ENCODE measurements around the gene NUDT11.

Gene NUDT11

GRCh38 chrX:51456814-51457213 lies 39.6 kb downstream of the NUDT11 start:
- in situ Hi-C loops (cut with HindIII; ENCODE audit: low sequenced_read_pairs), result no loop called here
- H3K4me3 ChIP-seq (ENCODE audit: low read depth, low read length), result no peak overlapping the region
- no peak for TF ChIP-seq CTCF (IDR thresholded peaks at IDR 0.05; ENCODE audit: low read depth, low read length, missing control alignments)
- no peak for DNase-seq (ENCODE audit: low read depth)

- H3K4me3 ChIP-seq (ENCODE audit: low read depth, low read length), result no peak overlapping the region
- DNase-seq (ENCODE audit: low read depth), result no peak
- in situ Hi-C loops (cut with HindIII; ENCODE audit: low sequenced_read_pairs), result no loop called here
- no peak for TF ChIP-seq CTCF (IDR thresholded peaks at IDR 0.05; ENCODE audit: low read depth, low read length, missing control alignments)
These were observed 40.1 kb downstream of the NUDT11 start for GRCh38 chrX:51456246-51456645.

GRCh38 chrX:51440365-51440764 lies 56.0 kb downstream of the NUDT11 start:
- H3K4me3 ChIP-seq (ENCODE audit: low read depth, low read length), result no peak overlapping the region
- in situ Hi-C loops (cut with HindIII; ENCODE audit: low sequenced_read_pairs), result no loop called here
- no peak for TF ChIP-seq CTCF (IDR thresholded peaks at IDR 0.05; ENCODE audit: low read depth, low read length, missing control alignments)
- DNase-seq (ENCODE audit: low read depth), result no peak

All from astrocyte of the cerebellum (primary cell).